ENCODE results near the gene YARS2. TPM values are rescaled to one million over a fixed set of nuclear protein-coding genes. Genes with fewer than 3 reads are reported as not detected.
"Not testable (repeated sequence)": the region's sequence is repeated elsewhere in the genome, so short reads cannot be mapped to it uniquely, and the experiment has no call there.

YARS2 gene
- total RNA-seq, 1 donor from 2014 or later: 10.0 TPM

DNA sequence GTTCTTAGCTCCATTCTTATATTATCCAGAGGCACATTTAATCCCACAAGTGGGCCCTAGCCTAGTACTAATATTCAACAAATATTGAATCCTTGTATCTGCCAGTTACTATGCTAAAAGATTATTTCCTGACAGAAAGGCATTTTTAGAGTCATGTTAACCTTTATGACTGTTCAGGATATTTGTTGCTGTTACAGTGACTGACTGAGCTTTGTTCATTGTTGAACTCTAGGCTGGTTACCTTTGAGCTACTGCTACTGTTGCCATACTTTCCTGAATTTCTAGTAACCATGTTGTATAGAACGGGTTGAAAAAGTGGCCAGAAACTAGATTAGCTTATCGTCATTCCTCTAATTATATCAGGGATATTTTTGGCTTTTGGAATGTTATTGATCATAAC, 46.8 kb downstream of the YARS2 start:
- Mint-ChIP-seq H3K27me3 (ENCODE audit: unreplicated experiment) (peaks cover 3% of the 10 kb centered on the region), H3K9me3 (ENCODE audit: unreplicated experiment) (no peaks in the 10 kb centered on the region), H3K4me3 (ENCODE audit: unreplicated experiment) (no peak overlapping the region), H3K4me1 (ENCODE audit: low read depth, unreplicated experiment) (no peaks in the 10 kb centered on the region), H3K36me3 (ENCODE audit: unreplicated experiment) (no peaks in the 10 kb centered on the region), H3K27ac (ENCODE audit: unreplicated experiment) (no peak overlapping the region)
- TF ChIP-seq, protein P1, sequence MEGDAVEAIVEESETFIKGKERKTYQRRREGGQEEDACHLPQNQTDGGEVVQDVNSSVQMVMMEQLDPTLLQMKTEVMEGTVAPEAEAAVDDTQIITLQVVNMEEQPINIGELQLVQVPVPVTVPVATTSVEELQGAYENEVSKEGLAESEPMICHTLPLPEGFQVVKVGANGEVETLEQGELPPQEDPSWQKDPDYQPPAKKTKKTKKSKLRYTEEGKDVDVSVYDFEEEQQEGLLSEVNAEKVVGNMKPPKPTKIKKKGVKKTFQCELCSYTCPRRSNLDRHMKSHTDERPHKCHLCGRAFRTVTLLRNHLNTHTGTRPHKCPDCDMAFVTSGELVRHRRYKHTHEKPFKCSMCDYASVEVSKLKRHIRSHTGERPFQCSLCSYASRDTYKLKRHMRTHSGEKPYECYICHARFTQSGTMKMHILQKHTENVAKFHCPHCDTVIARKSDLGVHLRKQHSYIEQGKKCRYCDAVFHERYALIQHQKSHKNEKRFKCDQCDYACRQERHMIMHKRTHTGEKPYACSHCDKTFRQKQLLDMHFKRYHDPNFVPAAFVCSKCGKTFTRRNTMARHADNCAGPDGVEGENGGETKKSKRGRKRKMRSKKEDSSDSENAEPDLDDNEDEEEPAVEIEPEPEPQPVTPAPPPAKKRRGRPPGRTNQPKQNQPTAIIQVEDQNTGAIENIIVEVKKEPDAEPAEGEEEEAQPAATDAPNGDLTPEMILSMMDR (IDR thresholded peaks at IDR 0.05; ENCODE audit: partially characterized antibody, unreplicated experiment): no peak
- DNase-seq: no peak

DNA sequence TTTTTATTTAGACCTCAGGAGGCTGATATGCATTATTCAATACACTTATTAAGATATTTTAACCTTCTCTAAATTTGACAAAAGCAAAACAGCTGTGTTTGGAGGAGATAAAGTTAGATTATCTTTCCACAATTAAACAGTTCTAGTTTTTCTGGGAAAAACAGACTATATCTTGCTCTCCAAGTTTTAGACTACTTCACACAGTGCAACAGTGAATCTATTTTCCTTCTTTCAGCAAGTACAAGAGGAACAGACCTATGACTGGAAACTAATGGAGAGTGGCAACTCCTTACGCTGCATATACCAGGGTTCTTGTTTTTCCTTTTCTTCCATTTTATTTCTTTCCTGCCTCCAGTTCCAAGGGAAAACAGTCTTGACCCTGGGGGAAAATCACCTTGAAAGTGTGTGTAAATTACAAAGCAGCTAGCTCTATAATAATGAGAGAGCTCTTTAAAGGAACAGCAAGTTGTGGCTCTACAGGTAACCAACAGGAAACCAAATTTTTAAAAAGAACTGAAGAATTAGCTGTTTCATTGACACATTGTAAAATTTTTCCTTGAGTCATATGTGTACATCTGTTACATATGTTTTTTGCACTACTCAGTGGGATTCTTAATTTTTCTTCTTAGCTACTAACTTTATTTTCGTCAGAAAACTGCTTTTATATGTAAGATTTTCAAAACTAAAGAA, 49.2 kb downstream of the YARS2 start:
- no peak overlapping the region for H3K27ac Mint-ChIP-seq (ENCODE audit: unreplicated experiment)
- H3K4me3 Mint-ChIP-seq (ENCODE audit: unreplicated experiment): no peak overlapping the region
- H3K4me1 Mint-ChIP-seq (ENCODE audit: low read depth, unreplicated experiment): no peaks in the 10 kb centered on the region
- no peaks in the 10 kb centered on the region for H3K36me3 Mint-ChIP-seq (ENCODE audit: unreplicated experiment)
- no peaks in the 10 kb centered on the region for H3K27me3 Mint-ChIP-seq (ENCODE audit: unreplicated experiment)
- TF ChIP-seq, protein P1 (IDR thresholded peaks at IDR 0.05; ENCODE audit: partially characterized antibody, unreplicated experiment): no peak
- H3K9me3 Mint-ChIP-seq (ENCODE audit: unreplicated experiment): no peaks in the 10 kb centered on the region
- no peak for DNase-seq

DNA sequence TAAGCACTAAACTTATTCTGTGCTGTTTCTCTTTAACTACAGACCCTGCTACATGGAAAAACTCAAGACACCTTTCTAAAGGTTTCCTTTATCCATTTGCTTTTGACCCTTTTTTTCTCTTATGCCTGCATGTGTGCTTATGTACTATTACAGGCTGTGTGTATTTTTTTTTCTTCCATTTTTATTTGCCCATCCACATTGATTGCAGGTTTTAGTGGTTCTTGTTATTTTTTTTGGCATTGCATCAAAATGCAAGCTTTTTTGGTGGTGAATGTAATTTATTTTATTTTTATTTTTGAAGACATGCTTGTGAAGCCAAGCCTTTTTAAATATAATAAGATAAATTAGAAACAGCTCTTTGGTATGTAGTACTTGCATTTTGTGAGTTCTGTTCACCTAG, 49.9 kb downstream of the YARS2 start:
- no peak for DNase-seq
- no peaks in the 10 kb centered on the region for H3K4me1 Mint-ChIP-seq (ENCODE audit: low read depth, unreplicated experiment)
- H3K36me3 Mint-ChIP-seq (ENCODE audit: unreplicated experiment): no peaks in the 10 kb centered on the region
- TF ChIP-seq, protein P1 (IDR thresholded peaks at IDR 0.05; ENCODE audit: partially characterized antibody, unreplicated experiment): no peak
- H3K4me3 Mint-ChIP-seq (ENCODE audit: unreplicated experiment): no peak overlapping the region
- H3K9me3 Mint-ChIP-seq (ENCODE audit: unreplicated experiment): peaks cover 2% of the 10 kb centered on the region
- H3K27ac Mint-ChIP-seq (ENCODE audit: unreplicated experiment): no peak overlapping the region
- H3K27me3 Mint-ChIP-seq (ENCODE audit: unreplicated experiment): no peaks in the 10 kb centered on the region

DNA sequence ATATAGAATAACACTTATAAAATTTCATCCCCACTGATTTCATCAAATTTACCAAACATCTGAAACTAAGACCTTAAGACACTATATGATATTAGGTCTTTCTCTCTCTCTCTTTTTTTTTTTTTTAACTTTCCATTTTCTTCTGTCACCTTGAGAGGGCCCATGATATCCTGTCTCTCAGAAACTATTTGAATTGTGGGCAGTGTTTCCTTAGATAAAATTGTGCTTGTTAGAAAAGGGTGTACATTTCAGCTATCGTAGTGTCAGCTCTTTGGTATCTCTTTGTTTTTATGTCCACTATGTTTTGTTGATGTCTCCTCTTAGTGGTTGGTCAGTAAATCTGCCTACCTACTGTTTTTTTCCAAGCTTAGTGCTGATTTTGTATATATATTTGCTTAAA, 52.8 kb downstream of the YARS2 start:
- Mint-ChIP-seq H3K4me1 (ENCODE audit: low read depth, unreplicated experiment) (peaks cover 4% of the 10 kb centered on the region), H3K27me3 (ENCODE audit: unreplicated experiment) (no peaks in the 10 kb centered on the region), H3K9me3 (ENCODE audit: unreplicated experiment) (peaks cover 2% of the 10 kb centered on the region), H3K4me3 (ENCODE audit: unreplicated experiment) (no peak overlapping the region), H3K27ac (ENCODE audit: unreplicated experiment) (no peak overlapping the region), H3K36me3 (ENCODE audit: unreplicated experiment) (no peaks in the 10 kb centered on the region)
- DNase-seq: no peak
- TF ChIP-seq, protein P1 (IDR thresholded peaks at IDR 0.05; ENCODE audit: partially characterized antibody, unreplicated experiment): no peak

DNA sequence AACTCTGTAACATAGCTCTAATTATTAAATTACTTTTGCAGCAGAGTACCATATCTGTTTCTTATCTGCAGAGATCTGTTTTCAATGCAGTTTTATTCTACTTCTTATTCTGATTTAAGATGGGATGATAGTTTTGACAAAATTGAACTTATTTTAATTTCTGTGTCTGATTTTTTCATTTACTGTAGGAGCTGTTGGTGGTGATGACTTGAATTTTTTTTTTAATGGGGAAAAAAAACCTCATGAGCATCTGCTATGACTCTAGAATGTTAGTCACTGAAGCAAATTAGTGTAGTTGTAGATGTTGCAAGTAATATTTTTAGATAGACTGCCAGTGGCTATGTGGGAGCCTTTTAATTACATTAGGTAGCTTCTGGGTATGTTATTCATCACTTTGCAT, 53.2 kb downstream of the YARS2 start:
- H3K36me3 Mint-ChIP-seq (ENCODE audit: unreplicated experiment): no peaks in the 10 kb centered on the region
- H3K9me3 Mint-ChIP-seq (ENCODE audit: unreplicated experiment): peaks cover 2% of the 10 kb centered on the region
- H3K4me1 Mint-ChIP-seq (ENCODE audit: low read depth, unreplicated experiment): peaks cover 5% of the 10 kb centered on the region
- H3K4me3 Mint-ChIP-seq (ENCODE audit: unreplicated experiment): no peak overlapping the region
- DNase-seq: no peak
- H3K27ac Mint-ChIP-seq (ENCODE audit: unreplicated experiment): no peak overlapping the region
- H3K27me3 Mint-ChIP-seq (ENCODE audit: unreplicated experiment): no peaks in the 10 kb centered on the region
- TF ChIP-seq, protein P1 (IDR thresholded peaks at IDR 0.05; ENCODE audit: partially characterized antibody, unreplicated experiment): no peak

DNA sequence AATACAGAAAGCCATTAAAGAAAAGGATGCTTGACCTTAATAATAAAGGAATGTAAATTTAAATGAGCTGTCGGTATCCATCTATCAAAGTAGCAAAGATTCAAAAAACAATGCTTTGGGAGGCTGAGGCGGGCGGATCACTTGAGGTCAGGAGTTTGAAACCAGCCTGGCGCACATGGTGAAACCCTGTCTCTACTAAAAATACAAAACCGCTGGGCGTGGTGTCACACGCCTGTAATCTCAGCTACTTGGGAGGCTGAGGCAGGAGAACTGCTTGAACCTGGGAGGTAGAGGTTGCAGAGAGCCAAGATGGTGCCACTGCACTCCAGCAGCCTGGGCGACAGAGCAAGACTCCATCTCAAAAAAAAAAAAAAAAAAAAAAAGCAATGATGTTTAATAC, 56.3 kb downstream of the YARS2 start:
- not testable (repeated sequence) for H3K36me3 Mint-ChIP-seq (ENCODE audit: unreplicated experiment); H3K4me3 Mint-ChIP-seq (ENCODE audit: unreplicated experiment); DNase-seq; H3K27ac Mint-ChIP-seq (ENCODE audit: unreplicated experiment); H3K9me3 Mint-ChIP-seq (ENCODE audit: unreplicated experiment); H3K27me3 Mint-ChIP-seq (ENCODE audit: unreplicated experiment)
- H3K4me1 Mint-ChIP-seq (ENCODE audit: low read depth, unreplicated experiment): peaks cover 13% of the 10 kb centered on the region

Data from glutamatergic neuron (in vitro differentiated cells).